ENCODE results near the gene ATOSB.

The ATOSB gene

GRCh38 chr9:35057271-35057620, 58.4 kb downstream of the ATOSB start:
- no peak for ATAC-seq
- TF ChIP-seq ISL1 (CRISPR knock-in tag; IDR thresholded peaks at IDR 0.05) (no peak), PPARA (CRISPR knock-in tag; IDR thresholded peaks at IDR 0.05; ENCODE audit: borderline replicate concordance) (no peak), TSHZ2 (CRISPR knock-in tag; IDR thresholded peaks at IDR 0.05) (no peak), ARNTL (CRISPR knock-in tag; IDR thresholded peaks at IDR 0.05; ENCODE audit: borderline replicate concordance, low read depth) (no peak), CSDC2 (CRISPR knock-in tag; IDR thresholded peaks at IDR 0.05) (no peak), CREB5 (CRISPR knock-in tag; IDR thresholded peaks at IDR 0.05; ENCODE audit: low read depth) (no peak), ZFP30 (CRISPR knock-in tag; IDR thresholded peaks at IDR 0.05) (no peak), CSRNP3 (CRISPR knock-in tag; IDR thresholded peaks at IDR 0.05) (no peak), ZNF565 (CRISPR knock-in tag; conservative IDR thresholded peaks at IDR 0.05; ENCODE audit: low read depth) (no peak), SNAI2 (CRISPR knock-in tag; IDR thresholded peaks at IDR 0.05) (no peak), PATZ1 (CRISPR knock-in tag; IDR thresholded peaks at IDR 0.05; ENCODE audit: borderline replicate concordance) (no peak), ZFP3 (CRISPR knock-in tag; IDR thresholded peaks at IDR 0.05) (no peak), POU6F1 (CRISPR knock-in tag; IDR thresholded peaks at IDR 0.05; ENCODE audit: borderline replicate concordance, low read depth) (no peak), TOX (CRISPR knock-in tag; IDR thresholded peaks at IDR 0.05; ENCODE audit: borderline replicate concordance) (no peak), ESRRG (CRISPR knock-in tag; IDR thresholded peaks at IDR 0.05) (no peak), ZC3H10 (CRISPR knock-in tag; IDR thresholded peaks at IDR 0.05) (no peak)

GRCh38 chr9:35056571-35057270, 58.9 kb downstream of the ATOSB start:
- no peak for ATAC-seq
- TF ChIP-seq OSR1 (CRISPR knock-in tag; IDR thresholded peaks at IDR 0.05) (no peak), ARNTL (CRISPR knock-in tag; IDR thresholded peaks at IDR 0.05; ENCODE audit: borderline replicate concordance, low read depth) (no peak), ZNF565 (CRISPR knock-in tag; conservative IDR thresholded peaks at IDR 0.05; ENCODE audit: low read depth) (no peak), RARB (CRISPR knock-in tag; IDR thresholded peaks at IDR 0.05) (no peak), ESRRG (CRISPR knock-in tag; IDR thresholded peaks at IDR 0.05) (no peak), CREB5 (CRISPR knock-in tag; IDR thresholded peaks at IDR 0.05; ENCODE audit: low read depth) (no peak), ZFP30 (CRISPR knock-in tag; IDR thresholded peaks at IDR 0.05) (no peak), TOX (CRISPR knock-in tag; IDR thresholded peaks at IDR 0.05; ENCODE audit: borderline replicate concordance) (no peak), ISL1 (CRISPR knock-in tag; IDR thresholded peaks at IDR 0.05) (no peak), PPARA (CRISPR knock-in tag; IDR thresholded peaks at IDR 0.05; ENCODE audit: borderline replicate concordance) (no peak), TSHZ2 (CRISPR knock-in tag; IDR thresholded peaks at IDR 0.05) (no peak), BACH2 (CRISPR knock-in tag; IDR thresholded peaks at IDR 0.05; ENCODE audit: borderline replicate concordance) (no peak), POU6F1 (CRISPR knock-in tag; IDR thresholded peaks at IDR 0.05; ENCODE audit: borderline replicate concordance, low read depth) (no peak), CSRNP3 (CRISPR knock-in tag; IDR thresholded peaks at IDR 0.05) (no peak), GLIS3 (CRISPR knock-in tag; IDR thresholded peaks at IDR 0.05) (no peak)

All from SK-N-SH treated with all-trans-retinoic acid at 6 μM for 48 hours (cell line).